HT1080 (cell line): ENCODE results near the gene MAP3K5. TPM values are rescaled to one million over a fixed set of nuclear protein-coding genes. Genes with fewer than 3 reads are reported as not detected.
A peak's percentile ranks its signal among the peaks of the same experiment; 100 is the strongest.
"Not testable (repeated sequence)": the region's sequence is repeated elsewhere in the genome, so short reads cannot be mapped to it uniquely, and the experiment has no call there.

Source experiments
- DNase-seq: peaks from one replicate; pipeline ENCODE4 v3.0.0-alpha.2; 2015; ENCODE audit warnings: low read depth
- total RNA-seq: library from RNA; depleted of rRNA; stranded (reverse); fragments of >200 nt; shearing (Covaris generic); gene quantifications from 2 replicates; pipeline ENCODE4 v1.2.3, GENCODE V29; 2014

MAP3K5 gene
- total RNA-seq, 1 experiment from 2014 or later = 6.4 TPM

DNA sequence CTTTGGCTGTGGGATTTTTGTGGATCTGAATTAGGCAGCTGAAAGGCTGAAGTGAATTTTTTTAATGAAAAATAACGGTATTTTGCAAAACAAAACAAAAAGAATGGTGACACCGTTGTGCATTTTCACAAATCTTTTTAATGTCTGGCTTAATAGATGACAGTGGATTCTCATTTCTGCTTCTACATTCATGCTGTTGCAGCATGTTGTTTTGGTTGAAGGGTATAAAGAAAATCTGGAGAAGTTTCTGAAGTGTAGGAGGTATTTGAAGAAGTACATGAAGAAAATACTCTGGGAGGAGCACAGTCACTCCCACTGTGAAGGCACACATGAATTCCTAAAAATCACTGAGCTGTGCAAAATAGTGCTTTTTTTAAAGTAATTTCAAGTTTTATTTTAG is 3.1 kb upstream of the MAP3K5 start:
- DNase-seq = no peak

DNA sequence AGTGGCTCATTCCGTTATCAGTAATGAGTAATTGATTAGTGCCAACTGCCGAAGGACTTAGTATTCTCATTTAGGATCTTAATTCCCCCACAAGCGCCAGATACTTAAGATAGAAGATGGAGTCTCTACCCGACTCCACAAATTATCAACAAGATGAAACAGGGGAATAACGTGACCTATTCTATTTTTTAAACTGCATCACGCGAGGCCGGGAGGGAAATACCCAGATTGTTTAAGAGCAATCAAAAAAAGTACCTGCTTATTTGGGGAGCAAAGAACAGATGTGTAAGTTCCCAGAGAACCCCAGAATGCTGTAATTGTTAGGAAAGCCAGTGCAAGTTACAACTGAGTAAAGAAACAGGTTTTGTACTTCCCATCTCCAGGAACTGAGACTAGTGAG is 1.1 kb upstream of the MAP3K5 start:
- DNase-seq = no peak

- no peak for DNase-seq
Measured at GRCh38 chr6:136792095-136792409, 225 bp downstream of the MAP3K5 start.

DNA sequence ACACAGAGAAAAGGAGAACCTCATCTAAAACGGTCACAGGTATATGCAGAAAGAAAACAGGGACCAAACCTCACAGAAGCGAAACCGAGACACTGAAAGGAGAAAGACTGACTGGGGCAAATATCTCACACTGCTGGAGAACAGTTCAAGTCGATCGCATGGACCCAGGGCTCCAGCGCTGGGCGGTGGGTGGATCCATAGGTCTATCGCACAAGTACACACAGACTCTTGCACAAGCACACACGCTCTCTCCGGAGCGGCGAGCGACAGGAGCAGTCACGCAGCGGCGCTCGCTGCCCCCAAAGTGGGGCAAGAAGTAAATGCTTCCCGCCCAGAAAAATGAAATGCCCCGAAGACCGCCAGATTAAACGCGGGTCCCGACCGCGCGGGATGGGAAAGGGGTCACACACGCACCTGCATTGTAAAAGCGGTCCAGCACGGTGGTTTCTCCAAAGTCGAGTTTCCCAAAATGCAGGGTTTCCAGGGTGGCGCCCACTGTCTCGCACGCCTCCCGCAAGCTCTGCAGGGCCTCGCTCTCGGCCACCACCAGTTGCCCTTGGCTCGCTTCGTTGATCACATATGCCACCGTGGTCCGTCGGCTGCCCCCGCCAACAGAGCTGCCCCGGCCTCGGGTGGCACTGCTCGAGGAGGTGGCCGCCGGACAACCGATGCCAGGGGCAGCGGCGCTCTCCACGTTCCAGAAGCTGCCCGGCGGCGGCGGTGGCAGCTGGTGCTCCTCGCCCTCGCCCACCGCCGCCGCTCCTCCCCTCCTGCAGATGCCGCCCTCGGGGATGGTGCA is 782 bp downstream of the MAP3K5 start:
- DNase-seq = peak; percentile 41

DNA sequence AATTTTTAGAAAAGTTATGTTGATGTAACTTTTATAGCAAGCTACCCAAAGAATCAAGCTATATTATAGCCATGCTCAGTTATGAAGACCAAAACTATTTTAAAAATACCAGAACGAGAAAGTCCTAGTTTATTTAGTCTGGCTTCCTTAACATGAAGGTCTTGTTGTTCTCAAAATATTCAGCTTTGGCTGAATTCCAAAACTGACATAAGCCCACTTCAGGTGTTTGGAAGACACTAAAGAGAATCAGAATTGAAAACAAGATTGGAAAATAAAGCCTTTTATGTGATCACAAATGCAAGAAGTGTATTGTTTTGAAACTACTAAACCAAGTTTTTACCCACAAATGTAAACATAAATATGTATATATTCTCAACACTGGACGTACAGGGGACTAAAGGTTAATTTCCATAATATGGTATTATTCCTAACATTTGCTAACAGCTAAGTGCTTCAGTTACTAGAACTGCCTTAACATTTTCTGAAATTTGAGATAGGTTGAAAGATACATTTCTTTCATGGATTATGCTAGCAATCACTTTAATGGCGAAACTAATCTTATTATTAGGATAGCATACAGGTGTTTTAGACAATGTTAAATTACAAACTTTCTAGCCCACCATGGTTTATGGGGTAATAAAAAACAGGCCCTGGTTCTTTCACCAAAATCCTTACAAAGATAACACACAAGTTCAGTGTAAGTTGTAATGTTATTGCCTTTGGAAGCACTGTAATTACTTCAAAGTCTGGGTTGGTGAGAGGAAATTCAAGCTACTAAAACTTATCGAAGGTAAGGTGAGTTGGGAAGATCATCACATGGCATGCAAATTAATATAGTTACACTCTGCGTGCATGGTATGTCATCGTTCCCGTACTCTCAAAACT is 1.6 kb downstream of the MAP3K5 start:
- no peak for DNase-seq

DNA sequence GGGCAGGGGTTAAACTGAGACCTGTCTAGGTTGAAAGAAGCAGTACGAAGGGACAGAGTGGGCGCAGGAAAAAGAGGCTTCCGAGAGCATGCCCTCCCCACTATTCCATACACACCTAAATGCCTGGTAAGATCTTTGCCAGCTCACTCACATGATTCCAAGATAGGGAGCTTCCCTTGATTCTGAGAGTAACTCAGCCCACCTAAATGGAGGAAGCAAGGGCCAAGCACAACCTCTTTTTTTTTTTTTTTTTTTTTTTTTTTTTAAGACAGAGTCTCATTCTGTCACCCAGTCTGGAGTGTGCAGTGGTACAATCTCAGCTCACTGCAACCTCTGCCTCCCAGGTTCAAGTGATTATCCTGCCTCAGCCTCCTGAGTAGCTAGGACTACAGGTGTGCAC is 2.8 kb downstream of the MAP3K5 start:
- not testable (repeated sequence) for DNase-seq

DNA sequence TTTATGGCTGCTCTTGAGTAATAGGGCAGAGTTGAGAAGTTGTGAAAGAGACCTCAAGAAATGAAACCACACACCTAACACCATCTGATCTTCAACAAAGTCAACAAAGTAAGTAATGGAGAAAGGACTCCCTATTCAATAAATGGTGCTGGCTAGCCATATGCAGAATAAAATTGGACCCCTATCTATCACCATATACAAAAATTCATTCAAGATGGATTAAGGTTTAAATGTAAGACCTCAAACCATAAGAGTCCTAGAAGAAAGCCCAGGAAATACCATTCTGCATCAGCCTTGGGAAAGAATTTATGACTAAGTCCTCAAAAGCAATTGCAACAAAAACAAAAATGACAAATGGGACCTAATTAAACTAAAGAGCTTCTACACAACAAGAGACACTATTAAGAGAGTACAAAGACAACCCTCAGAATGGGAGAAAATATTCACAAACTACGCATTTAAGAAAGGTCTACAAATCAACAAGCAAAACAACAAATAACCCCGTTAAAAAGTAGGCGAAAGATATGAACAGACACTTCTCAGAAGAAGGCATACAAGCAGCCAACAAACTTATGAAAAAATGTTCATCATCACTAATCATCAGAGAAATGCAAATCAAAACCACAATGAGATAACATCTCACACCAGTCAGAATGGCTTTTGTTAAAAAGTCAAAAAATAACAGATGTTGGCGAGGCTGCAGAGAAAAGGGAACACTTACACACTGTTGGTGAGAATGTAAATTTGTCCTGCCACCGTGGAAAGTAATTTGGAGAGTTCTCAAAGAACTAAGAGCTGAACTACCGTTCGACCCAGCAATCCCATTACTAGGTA is 4.0 kb downstream of the MAP3K5 start:
- DNase-seq = peak; percentile 72

- DNase-seq = no peak
Measured at GRCh38 chr6:136787726-136788068, 4.6 kb downstream of the MAP3K5 start.

DNA sequence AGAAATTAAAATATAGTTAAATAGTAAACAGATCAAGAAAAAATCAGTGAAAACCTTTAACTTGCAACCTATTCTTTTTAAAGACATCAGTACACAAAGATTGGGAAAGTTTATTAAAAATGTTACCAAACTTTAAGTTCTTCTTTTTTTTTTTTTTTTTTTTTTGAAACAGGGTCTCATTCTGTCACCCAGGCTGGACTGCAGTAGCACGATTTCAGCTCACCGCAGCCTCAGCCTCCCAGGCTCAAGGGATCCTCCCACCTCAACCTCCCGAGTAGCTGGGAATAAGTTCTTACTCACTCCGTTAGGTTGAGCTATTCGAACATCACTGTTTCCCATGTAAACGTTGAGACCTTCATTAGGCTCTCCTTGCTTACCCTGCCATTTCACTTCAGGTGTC is 5.6 kb downstream of the MAP3K5 start:
- no peak for DNase-seq

- DNase-seq = peak; percentile 44
Measured at GRCh38 chr6:136784910-136785746, 7.1 kb downstream of the MAP3K5 start.

DNA sequence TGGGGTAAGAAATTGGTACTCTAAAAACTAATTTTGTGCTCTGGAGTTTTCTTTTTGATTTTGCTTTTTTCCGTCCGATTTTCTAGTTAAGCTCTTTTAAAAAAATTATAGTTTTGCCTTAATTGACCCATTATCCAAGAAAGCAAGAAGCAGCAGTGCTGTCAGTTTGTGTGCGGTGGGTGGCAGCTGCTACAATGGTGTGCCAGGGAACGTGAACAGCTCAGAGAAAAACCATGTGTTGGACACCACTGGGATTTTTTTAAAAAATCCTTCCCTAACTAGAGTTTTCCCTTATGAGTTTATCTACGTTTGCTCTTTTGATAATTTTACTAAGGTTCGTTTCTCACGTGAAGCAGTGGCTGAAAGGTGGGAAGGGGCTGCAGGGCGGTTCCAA is 8.0 kb downstream of the MAP3K5 start:
- no peak for DNase-seq

GRCh38 chr6:136783495-136784270 is 8.6 kb downstream of the MAP3K5 start:
- no peak for DNase-seq

DNA sequence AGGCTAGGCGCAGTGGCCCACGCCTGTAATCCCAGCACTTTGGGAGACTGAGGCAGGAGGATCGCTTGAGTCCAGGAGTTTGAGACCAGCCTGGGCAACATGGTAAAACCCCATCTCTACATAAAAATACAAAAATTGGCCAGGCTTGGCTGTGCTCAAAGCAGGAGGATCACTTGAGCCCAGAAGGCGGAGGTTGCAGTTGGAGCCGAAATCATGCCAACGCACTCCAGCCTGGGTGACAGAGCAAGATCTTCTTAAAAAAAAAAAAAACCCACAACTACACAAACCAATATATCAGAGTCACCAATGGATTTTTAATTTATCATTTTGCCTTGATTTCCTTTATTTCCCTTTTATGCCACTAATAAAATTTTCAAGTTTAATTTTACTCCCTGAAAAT is 9.3 kb downstream of the MAP3K5 start:
- DNase-seq = no peak

GRCh38 chr6:136782021-136782770 is 10.1 kb downstream of the MAP3K5 start:
- DNase-seq = peak; percentile 59

- DNase-seq = no peak
Measured at GRCh38 chr6:136780972-136781371, 11.3 kb downstream of the MAP3K5 start.

DNA sequence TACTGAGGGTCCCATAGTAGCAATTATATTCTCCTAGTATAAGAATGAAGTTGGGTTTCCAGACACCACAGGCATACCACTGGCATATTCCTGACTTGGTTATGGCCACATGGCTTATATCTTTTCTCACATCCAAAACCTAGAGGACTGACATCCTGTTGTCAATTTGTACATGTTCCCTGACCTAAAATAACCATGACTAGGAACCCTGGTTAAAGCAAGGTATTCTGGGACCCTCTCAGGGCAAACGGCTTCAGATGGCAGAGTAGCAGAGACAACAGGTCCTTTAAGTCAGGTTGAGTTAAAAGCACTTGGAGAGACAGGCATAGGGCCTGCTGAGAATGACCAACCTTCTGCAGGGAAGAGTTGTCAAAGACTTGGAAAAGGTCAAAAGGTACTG is 12.6 kb downstream of the MAP3K5 start:
- no peak for DNase-seq

- no peak for DNase-seq
Measured at GRCh38 chr6:136777651-136778050, 14.6 kb downstream of the MAP3K5 start.

DNA sequence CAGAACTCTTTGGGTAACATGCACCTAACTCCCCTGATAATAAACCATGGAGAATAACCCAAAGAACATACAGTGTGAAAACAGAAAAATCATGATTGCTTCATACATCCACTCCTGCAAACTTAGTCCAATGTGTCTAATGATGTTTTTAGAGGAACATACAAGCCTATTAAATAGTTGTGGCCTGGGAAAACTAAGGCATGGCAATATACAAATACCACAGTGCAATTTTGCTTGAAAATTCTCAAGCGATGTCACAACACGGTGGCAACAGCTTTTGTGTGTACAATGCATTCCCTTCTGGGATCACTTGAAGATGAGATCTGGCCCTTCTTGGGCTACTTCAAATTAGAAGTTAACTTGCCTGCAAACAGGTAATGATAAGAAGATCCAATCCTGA is 16.7 kb downstream of the MAP3K5 start:
- no peak for DNase-seq

GRCh38 chr6:136775081-136775480 is 17.2 kb downstream of the MAP3K5 start:
- DNase-seq = no peak
